Gastroesophageal sphincter (tissue), 3 donors: ENCODE results near the gene MAP1S.

Source experiments
- EP300 ChIP-seq: sonication (generic); formaldehyde crosslinking; IDR thresholded peaks from one replicate; pipeline ENCODE4 v1.6.1; 2017; ENCODE audit warnings: antibody characterized with exemption, mild to moderate bottlenecking
- POLR2A ChIP-seq, 2 donors: fragments of 450-650 bp; IDR thresholded peaks; one replicate each; pipeline ENCODE4 v1.6.1; 2017; ENCODE audit warnings: antibody characterized with exemption in 2 of 2, mild to moderate bottlenecking in 2 of 2, moderate library complexity in 1 of 2
- POLR2AphosphoS5 ChIP-seq: sonication (generic); formaldehyde crosslinking; IDR thresholded peaks from one replicate; pipeline ENCODE4 v1.6.1; 2017; ENCODE audit warnings: antibody characterized with exemption
- TF ChIP-seq, protein P1 (sequence below), 4 experiments: fragments of 200-600 bp in 2 of 4; fragments of 450-650 bp in 2 of 4; sonication (generic) in 1 of 4; IDR thresholded peaks; one replicate each; pipeline ENCODE4 v1.5.1; 2017 to 2019; ENCODE audit warnings: antibody characterized with exemption in 4 of 4, mild to moderate bottlenecking in 2 of 4, moderate library complexity in 2 of 4

DNA sequence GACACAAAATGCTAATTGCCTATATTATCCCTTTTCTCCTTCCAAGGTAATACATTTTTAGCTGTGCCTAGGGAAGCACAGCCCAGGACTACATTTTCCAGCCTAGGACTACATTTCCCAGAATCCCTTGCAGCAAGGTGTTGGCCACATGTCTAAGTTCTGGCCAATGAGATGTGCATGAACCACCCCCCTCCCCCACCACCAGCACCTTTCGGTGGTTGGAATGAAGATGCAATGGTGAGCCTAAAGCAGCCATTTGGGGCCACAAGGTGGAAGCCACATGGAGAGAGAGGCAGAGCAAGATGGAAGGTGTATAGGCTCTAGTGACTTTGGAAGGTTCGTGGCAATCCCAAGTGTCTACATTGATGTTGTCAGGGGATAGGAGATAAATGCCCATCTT lies 47.4 kb upstream of the MAP1S start:
- TF ChIP-seq, protein P1, sequence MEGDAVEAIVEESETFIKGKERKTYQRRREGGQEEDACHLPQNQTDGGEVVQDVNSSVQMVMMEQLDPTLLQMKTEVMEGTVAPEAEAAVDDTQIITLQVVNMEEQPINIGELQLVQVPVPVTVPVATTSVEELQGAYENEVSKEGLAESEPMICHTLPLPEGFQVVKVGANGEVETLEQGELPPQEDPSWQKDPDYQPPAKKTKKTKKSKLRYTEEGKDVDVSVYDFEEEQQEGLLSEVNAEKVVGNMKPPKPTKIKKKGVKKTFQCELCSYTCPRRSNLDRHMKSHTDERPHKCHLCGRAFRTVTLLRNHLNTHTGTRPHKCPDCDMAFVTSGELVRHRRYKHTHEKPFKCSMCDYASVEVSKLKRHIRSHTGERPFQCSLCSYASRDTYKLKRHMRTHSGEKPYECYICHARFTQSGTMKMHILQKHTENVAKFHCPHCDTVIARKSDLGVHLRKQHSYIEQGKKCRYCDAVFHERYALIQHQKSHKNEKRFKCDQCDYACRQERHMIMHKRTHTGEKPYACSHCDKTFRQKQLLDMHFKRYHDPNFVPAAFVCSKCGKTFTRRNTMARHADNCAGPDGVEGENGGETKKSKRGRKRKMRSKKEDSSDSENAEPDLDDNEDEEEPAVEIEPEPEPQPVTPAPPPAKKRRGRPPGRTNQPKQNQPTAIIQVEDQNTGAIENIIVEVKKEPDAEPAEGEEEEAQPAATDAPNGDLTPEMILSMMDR (IDR thresholded peaks at IDR 0.05), result no peak
- TF ChIP-seq POLR2AphosphoS5 (no peak), EP300 (no peak), POLR2A (IDR thresholded peaks at IDR 0.05) (no peak)
